Smooth muscle cell (in vitro differentiated cells): Measurements from ENCODE around the gene RUFY3. TPM values are rescaled to one million over a fixed set of nuclear protein-coding genes. Genes with fewer than 3 reads are reported as not detected.

ENCODE experiments used
- DNase-seq: peaks from one replicate; lab custom pipeline; 2025; ENCODE audit not compliant: unreplicated experiment; lab: John Stamatoyannopoulos, UW
- H2AFZ ChIP-seq: fragments of 200-600 bp; sonication (generic); 2 replicates; pipeline ENCODE4 v1.6.0; 2016; ENCODE audit warnings: antibody characterized with exemption, low read depth, mild to moderate bottlenecking
- H3F3A ChIP-seq: fragments of 200-600 bp; sonication (generic); 2 replicates; pipeline ENCODE4 v1.6.0; 2017; ENCODE audit warnings: antibody characterized with exemption, low read depth
- H3K27ac ChIP-seq: fragments of 200-600 bp; sonication (generic); 2 replicates; pipeline ENCODE4 v1.5.1; 2016; ENCODE audit warnings: low read depth, mild to moderate bottlenecking
- H3K27me3 ChIP-seq: fragments of 200-600 bp; sonication (generic); 2 replicates; pipeline ENCODE4 v1.6.1; 2016; ENCODE audit warnings: low read depth, mild to moderate bottlenecking
- H3K36me3 ChIP-seq: fragments of 200-600 bp; sonication (generic); 2 replicates; pipeline ENCODE4 v1.5.1; 2016; ENCODE audit warnings: low read depth
- H3K4me1 ChIP-seq: fragments of 200-600 bp; sonication (generic); 2 replicates; pipeline ENCODE4 v1.5.1; 2016; ENCODE audit warnings: low read depth
- H3K4me2 ChIP-seq: fragments of 200-600 bp; sonication (generic); 2 replicates; pipeline ENCODE4 v1.6.0; 2016; ENCODE audit warnings: mild to moderate bottlenecking
- H3K4me3 ChIP-seq: fragments of 200-600 bp; sonication (generic); 2 replicates; pipeline ENCODE4 v1.5.1; 2016; ENCODE audit warnings: mild to moderate bottlenecking
- H3K79me2 ChIP-seq: fragments of 200-600 bp; sonication (generic); 2 replicates; pipeline ENCODE4 v1.6.0; 2016; ENCODE audit warnings: low read depth, mild to moderate bottlenecking
- H3K9ac ChIP-seq: fragments of 200-600 bp; sonication (generic); 2 replicates; pipeline ENCODE4 v1.6.0; 2016; ENCODE audit warnings: low read depth
- H3K9me3 ChIP-seq: fragments of 200-600 bp; sonication (generic); replicated peaks from 2 replicates; pipeline ENCODE4 v1.5.1; 2016; ENCODE audit warnings: low read depth
- H4K20me1 ChIP-seq: fragments of 200-600 bp; sonication (generic); 2 replicates; pipeline ENCODE4 v1.6.0; 2016; ENCODE audit warnings: low read depth
- CTCF ChIP-seq: fragments of 200-600 bp; sonication (generic); IDR thresholded peaks from 2 replicates; pipeline ENCODE4 v1.5.1; 2017; ENCODE audit warnings: borderline replicate concordance, mild to moderate bottlenecking, antibody characterized with exemption; ENCODE audit not compliant: insufficient read depth, poor library complexity, severe bottlenecking
- WGBS: methylation state at CpG from one replicate; pipeline ENCODE4 v1.1.7; 2016; ENCODE audit warnings: low lambda C conversion rate; 5-methylcytosine and 5-hydroxymethylcytosine counted together
- polyA plus RNA-seq: library from polyadenylated mRNA; unstranded; fragments of >200 nt; fragmentation: Nextera tagmentation; extraction: Ambion mirVana; gene quantifications from 2 replicates; pipeline ENCODE4 v1.2.1, GENCODE V29; 2016
- total RNA-seq: library from RNA; depleted of rRNA; stranded (reverse); fragments of >200 nt; gene quantifications from 2 replicates; pipeline ENCODE4 v1.2.3, GENCODE V29; 2014

RUFY3 gene
- total and polyA plus RNA-seq, 2 experiments from 2014 or later, result 22.2 to 49.2 TPM

- Histone ChIP-seq H3K36me3 (no peaks in the 10 kb centered on the region), H3K9me3 (no peaks in the 10 kb centered on the region), H3K27ac (no peak overlapping the region), H3K4me3 (no peak overlapping the region), H2AFZ (no peak overlapping the region), H3K4me2 (no peak overlapping the region), H3K79me2 (peaks cover 75% of the 10 kb centered on the region), H3K4me1 (no peaks in the 10 kb centered on the region), H4K20me1 (peaks cover 35% of the 10 kb centered on the region), H3F3A (no peaks in the 10 kb centered on the region), H3K9ac (no peak overlapping the region), H3K27me3 (no peaks in the 10 kb centered on the region)
- 96% methylated on average over 1 of the region's 1 CpG for WGBS
- no peak for TF ChIP-seq CTCF
- DNase-seq, result no peak
Measured at GRCh38 chr4:70752236-70752635, 30.5 kb downstream of the RUFY3 start.

GRCh38 chr4:70753630-70754029, 31.9 kb downstream of the RUFY3 start:
- H3F3A ChIP-seq, result no peaks in the 10 kb centered on the region

DNA sequence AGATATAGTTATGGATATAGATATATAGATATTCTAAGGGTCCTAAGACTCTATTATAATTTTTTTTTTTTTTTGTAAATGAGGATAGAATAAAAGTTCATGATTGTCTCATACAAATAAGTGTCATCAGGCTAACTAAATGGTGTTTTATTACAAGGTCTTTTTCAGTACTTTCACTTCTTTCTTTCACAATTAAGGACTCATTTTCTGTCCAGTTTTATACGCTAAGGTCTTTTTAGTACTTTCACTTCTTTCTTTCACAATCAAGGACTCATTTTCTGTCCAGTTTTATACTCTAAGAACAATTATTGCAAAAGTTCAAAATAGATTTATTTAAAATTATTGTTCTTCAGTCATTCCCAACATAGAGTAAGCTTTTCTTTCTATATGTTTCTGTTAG, 32.7 kb downstream of the RUFY3 start:
- Histone ChIP-seq H2AFZ (no peak overlapping the region), H3K9ac (no peak overlapping the region), H4K20me1 (peaks cover 32% of the 10 kb centered on the region), H3K79me2 (peaks cover 79% of the 10 kb centered on the region), H3K36me3 (no peaks in the 10 kb centered on the region), H3F3A (no peaks in the 10 kb centered on the region), H3K4me3 (no peak overlapping the region), H3K4me2 (no peak overlapping the region), H3K27me3 (no peaks in the 10 kb centered on the region), H3K9me3 (no peaks in the 10 kb centered on the region), H3K4me1 (no peaks in the 10 kb centered on the region), H3K27ac (no peak overlapping the region)
- no peak for DNase-seq
- TF ChIP-seq CTCF, result no peak
- WGBS, result 100% methylated on average over 1 of the region's 1 CpG

More at GRCh38 chr4:70753630-70754029, 31.9 kb downstream of the RUFY3 start:
- H3K79me2 ChIP-seq, result peaks cover 76% of the 10 kb centered on the region
- peaks cover 28% of the 10 kb centered on the region for H4K20me1 ChIP-seq
- no peaks in the 10 kb centered on the region for H3K9me3 ChIP-seq
- no peaks in the 10 kb centered on the region for H3K4me1 ChIP-seq
- no peak for DNase-seq
- no peak overlapping the region for H3K4me2 ChIP-seq
- H3K9ac ChIP-seq, result no peak overlapping the region
- no peaks in the 10 kb centered on the region for H3K27me3 ChIP-seq
- H2AFZ ChIP-seq, result no peak overlapping the region
- no peaks in the 10 kb centered on the region for H3K36me3 ChIP-seq
- H3K27ac ChIP-seq, result no peak overlapping the region
- no peak for TF ChIP-seq CTCF
- H3K4me3 ChIP-seq, result no peak overlapping the region

- WGBS, result 96% methylated on average over 10 of the region's 10 CpGs
- Histone ChIP-seq H3K79me2 (peaks cover 81% of the 10 kb centered on the region), H3K9me3 (no peaks in the 10 kb centered on the region), H3K4me1 (no peaks in the 10 kb centered on the region), H3K4me2 (no peak overlapping the region), H3K4me3 (no peak overlapping the region), H3K27ac (no peak overlapping the region), H3F3A (no peaks in the 10 kb centered on the region), H3K36me3 (no peaks in the 10 kb centered on the region), H4K20me1 (peaks cover 37% of the 10 kb centered on the region), H3K9ac (no peak overlapping the region), H2AFZ (no peak overlapping the region), H3K27me3 (no peaks in the 10 kb centered on the region)
- no peak for TF ChIP-seq CTCF
- DNase-seq, result no peak
Measured at GRCh38 chr4:70754990-70755688, 33.4 kb downstream of the RUFY3 start.
